ENCODE results near the gene SUFU.
A peak's percentile ranks its signal among the peaks of the same experiment; 100 is the strongest.

The SUFU gene

DNA sequence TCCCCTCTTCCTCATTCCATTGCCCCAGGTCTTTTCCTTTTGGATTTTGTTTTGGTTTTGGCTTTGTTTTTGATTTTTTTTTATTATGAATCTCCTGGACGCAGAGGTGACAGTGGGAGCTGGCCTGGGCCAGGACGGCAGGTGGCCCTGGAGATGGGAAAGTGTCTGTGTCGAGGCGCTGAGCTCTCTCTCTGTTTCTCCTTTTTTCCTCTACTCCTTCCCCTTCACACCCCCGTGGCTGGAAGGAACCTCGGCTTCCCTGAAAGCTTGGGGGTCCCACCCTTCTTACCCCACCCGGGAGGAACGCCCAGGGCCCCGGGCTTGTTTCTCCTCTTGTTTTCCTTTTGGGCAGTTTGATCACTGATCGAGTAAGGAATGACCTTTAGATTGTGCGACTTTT is 153.7 kb downstream of the SUFU start:
- Histone ChIP-seq H4K20me1 (ENCODE audit: insufficient read depth) (no peaks in the 10 kb centered on the region), H3K4me2 (no peak overlapping the region)

GRCh38 chr10:102657984-102658724 is 154.4 kb downstream of the SUFU start:
- peaks cover 3% of the 10 kb centered on the region; the same call in 1 of the 2 replicates for H3K36me3 ChIP-seq (ENCODE audit: insufficient read depth)
- H4K20me1 ChIP-seq (ENCODE audit: insufficient read depth) = no peaks in the 10 kb centered on the region
- no peaks in the 10 kb centered on the region for H3K27me3 ChIP-seq (ENCODE audit: insufficient read depth, low read depth)
- H3K9ac ChIP-seq = no peak overlapping the region
- H3K4me2 ChIP-seq = no peak overlapping the region
- H2AFZ ChIP-seq (ENCODE audit: low read depth) = no peak overlapping the region
- H3K4me1 ChIP-seq (ENCODE audit: low read depth, poor library complexity, severe bottlenecking) = peaks cover 26% of the 10 kb centered on the region
- H3K79me2 ChIP-seq (ENCODE audit: insufficient read depth, low read depth) = peaks cover 6% of the 10 kb centered on the region; the same call in 1 of the 2 replicates
- no peak overlapping the region for H3K4me3 ChIP-seq (IDR thresholded peaks at IDR 0.05; ENCODE audit: insufficient read depth, low read depth, low read length)
- TF ChIP-seq, protein P1, sequence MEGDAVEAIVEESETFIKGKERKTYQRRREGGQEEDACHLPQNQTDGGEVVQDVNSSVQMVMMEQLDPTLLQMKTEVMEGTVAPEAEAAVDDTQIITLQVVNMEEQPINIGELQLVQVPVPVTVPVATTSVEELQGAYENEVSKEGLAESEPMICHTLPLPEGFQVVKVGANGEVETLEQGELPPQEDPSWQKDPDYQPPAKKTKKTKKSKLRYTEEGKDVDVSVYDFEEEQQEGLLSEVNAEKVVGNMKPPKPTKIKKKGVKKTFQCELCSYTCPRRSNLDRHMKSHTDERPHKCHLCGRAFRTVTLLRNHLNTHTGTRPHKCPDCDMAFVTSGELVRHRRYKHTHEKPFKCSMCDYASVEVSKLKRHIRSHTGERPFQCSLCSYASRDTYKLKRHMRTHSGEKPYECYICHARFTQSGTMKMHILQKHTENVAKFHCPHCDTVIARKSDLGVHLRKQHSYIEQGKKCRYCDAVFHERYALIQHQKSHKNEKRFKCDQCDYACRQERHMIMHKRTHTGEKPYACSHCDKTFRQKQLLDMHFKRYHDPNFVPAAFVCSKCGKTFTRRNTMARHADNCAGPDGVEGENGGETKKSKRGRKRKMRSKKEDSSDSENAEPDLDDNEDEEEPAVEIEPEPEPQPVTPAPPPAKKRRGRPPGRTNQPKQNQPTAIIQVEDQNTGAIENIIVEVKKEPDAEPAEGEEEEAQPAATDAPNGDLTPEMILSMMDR (conservative IDR thresholded peaks at IDR 0.05; ENCODE audit: low read depth, low read length) = no peak
- no peak overlapping the region for H3K27ac ChIP-seq

More for the DNA sequence above, 153.7 kb downstream of the SUFU start:
- Histone ChIP-seq H3K36me3 (ENCODE audit: insufficient read depth) (peaks cover 3% of the 10 kb centered on the region; the same call in 1 of the 2 replicates), H3K27ac (no peak overlapping the region), H2AFZ (ENCODE audit: low read depth) (no peak overlapping the region), H3K79me2 (ENCODE audit: insufficient read depth, low read depth) (peaks cover 13% of the 10 kb centered on the region; the same call in 1 of the 2 replicates), H3K4me1 (ENCODE audit: low read depth, poor library complexity, severe bottlenecking) (peaks cover 33% of the 10 kb centered on the region), H3K4me3 (IDR thresholded peaks at IDR 0.05; ENCODE audit: insufficient read depth, low read depth, low read length) (no peak overlapping the region), H3K9ac (no peak overlapping the region), H3K27me3 (ENCODE audit: insufficient read depth, low read depth) (no peaks in the 10 kb centered on the region)
- TF ChIP-seq, protein P1 (conservative IDR thresholded peaks at IDR 0.05; ENCODE audit: low read depth, low read length) = no peak

DNA sequence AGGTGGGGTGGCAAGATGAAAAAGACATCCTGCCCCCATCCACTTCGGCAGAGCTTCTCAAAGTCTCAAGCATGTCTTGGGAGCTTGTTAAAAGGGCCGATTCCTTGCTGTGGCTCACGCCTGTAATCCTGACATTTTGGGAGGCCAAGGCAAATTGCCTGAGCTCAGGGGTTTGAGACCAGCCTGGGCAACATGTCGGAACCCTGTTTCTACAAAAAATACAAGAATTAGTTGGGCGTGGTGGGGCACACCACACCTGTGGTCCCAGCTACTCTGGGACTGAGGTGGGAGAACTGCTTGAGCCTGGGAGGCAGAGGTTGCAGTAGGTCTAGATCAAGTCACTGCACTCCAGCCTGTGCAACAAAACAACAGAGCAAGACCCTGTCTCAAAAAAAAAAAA is 155.0 kb downstream of the SUFU start:
- Histone ChIP-seq H4K20me1 (ENCODE audit: insufficient read depth) (no peaks in the 10 kb centered on the region), H3K79me2 (ENCODE audit: insufficient read depth, low read depth) (0 out of 2 replicates have a peak, but pooled peaks cover 2% of the 10 kb centered on the region), H2AFZ (ENCODE audit: low read depth) (no peak overlapping the region), H3K4me3 (IDR thresholded peaks at IDR 0.05; ENCODE audit: insufficient read depth, low read depth, low read length) (no peak overlapping the region), H3K4me2 (no peak overlapping the region), H3K27me3 (ENCODE audit: insufficient read depth, low read depth) (no peaks in the 10 kb centered on the region), H3K4me1 (ENCODE audit: low read depth, poor library complexity, severe bottlenecking) (peaks cover 25% of the 10 kb centered on the region), H3K36me3 (ENCODE audit: insufficient read depth) (peaks cover 3% of the 10 kb centered on the region; the same call in 1 of the 2 replicates), H3K9ac (no peak overlapping the region), H3K27ac (no peak overlapping the region; the same call in 1 of the 2 replicates)
- TF ChIP-seq, protein P1 (conservative IDR thresholded peaks at IDR 0.05; ENCODE audit: low read depth, low read length) = no peak

DNA sequence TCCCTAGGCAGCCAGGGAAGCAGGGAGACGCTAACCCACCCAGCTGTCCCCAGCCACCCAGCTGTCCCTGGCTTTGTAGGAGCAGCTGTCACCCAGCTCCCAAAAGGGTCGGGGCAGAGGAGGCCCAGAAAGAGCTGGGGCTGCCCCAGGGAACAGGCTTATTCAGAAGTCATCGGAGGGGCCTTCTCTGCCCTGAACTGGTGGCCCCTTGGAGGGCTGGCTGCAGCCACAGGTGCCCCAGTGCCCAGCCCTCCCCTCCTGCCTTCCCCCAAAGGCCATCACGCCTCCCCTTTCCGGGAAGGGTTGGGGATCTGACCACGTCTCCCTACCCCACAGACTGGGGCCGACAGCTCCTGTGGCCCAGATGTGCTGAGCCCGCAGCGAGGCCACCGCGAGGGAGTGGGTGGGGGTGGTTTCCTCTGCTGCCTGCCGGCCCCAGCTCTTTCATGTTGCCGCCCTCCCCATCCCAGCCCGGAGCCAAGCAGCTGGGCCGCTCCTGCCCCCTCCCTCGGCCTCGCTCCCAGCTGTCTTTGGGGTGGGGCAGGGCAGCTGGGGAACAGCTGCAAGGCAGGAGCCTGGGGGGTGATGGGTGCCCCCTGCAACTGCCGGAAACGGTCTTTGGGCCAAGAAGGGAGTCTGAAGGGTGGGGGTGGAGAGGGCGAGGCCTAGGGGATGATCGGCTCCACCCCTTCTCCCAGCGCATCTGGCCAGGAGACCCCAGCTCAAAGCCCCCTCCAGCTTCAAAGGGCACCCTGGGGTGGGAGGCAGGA is 157.3 kb downstream of the SUFU start:
- H3K27me3 ChIP-seq (ENCODE audit: insufficient read depth, low read depth) = no peaks in the 10 kb centered on the region
- H3K4me3 ChIP-seq (IDR thresholded peaks at IDR 0.05; ENCODE audit: insufficient read depth, low read depth, low read length) = no peak overlapping the region
- H3K27ac ChIP-seq = peak overlapping the region; percentile 70
- peak overlapping the region; percentile 50; the same call in 1 of the 2 replicates for H2AFZ ChIP-seq (ENCODE audit: low read depth)
- peak overlapping the region; percentile 84 for H3K4me2 ChIP-seq
- H3K4me1 ChIP-seq (ENCODE audit: low read depth, poor library complexity, severe bottlenecking) = peaks cover 33% of the 10 kb centered on the region
- peak overlapping the region; percentile 30; the same call in 1 of the 2 replicates for H3K9ac ChIP-seq
- H4K20me1 ChIP-seq (ENCODE audit: insufficient read depth) = no peaks in the 10 kb centered on the region
- no peaks in the 10 kb centered on the region; the same call in 1 of the 2 replicates for H3K36me3 ChIP-seq (ENCODE audit: insufficient read depth)
- H3K79me2 ChIP-seq (ENCODE audit: insufficient read depth, low read depth) = no peaks in the 10 kb centered on the region
- TF ChIP-seq, protein P1 (conservative IDR thresholded peaks at IDR 0.05; ENCODE audit: low read depth, low read length) = no peak
